ENCODE measurements around the gene TSSK1B.
"Not testable (repeated sequence)": the region's sequence is repeated elsewhere in the genome, so short reads cannot be mapped to it uniquely, and the experiment has no call there.

The TSSK1B gene

GRCh38 chr5:113397986-113398385, 36.8 kb downstream of the TSSK1B start:
- not testable (repeated sequence) for DNase-seq (ENCODE audit: low read depth in 2 of 2)

GRCh38 chr5:113397046-113397445, 37.7 kb downstream of the TSSK1B start:
- no peak for DNase-seq (ENCODE audit: low read depth in 2 of 2)

DNA sequence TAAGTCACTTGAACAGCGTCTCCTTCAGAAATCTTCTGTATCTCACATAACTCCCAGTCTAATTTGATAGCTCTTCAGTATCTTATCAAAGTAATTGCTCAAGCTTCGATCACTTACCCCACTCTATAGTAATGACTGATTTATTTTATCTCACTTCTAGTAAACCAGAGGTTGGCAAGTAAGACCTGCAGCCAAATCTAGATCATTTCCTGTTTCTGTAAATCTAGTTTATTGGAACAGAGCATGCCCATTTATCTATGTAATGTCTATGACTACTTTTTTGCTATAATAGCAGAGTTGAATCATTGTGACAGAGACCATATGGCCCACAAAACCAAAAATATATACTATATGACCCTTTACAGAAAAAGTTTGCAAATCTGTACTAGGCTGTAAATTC, 40.1 kb downstream of the TSSK1B start:
- DNase-seq (ENCODE audit: low read depth in 2 of 2): no peak

- DNase-seq (ENCODE audit: low read depth in 2 of 2): no peak
Measured at GRCh38 chr5:113390224-113390623, 44.6 kb downstream of the TSSK1B start.

DNA sequence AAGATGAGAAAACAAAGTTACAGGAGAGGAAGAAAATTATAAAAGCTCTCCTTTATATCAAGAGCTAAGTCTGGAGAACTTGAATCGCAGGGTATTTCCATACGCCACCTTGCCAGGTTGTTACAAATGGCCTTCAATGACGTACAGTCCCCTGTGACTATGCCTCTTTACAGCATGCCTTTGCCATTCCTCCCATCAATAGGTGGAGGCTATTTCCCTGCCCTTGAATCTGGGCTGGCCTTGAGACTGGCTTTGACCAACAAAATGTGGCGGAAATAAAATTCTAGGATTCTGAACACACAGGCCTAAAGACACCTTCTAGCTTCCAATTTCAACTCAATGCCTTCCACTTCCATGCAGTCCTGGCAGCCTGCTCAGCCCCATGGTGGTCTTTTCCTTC, 45.7 kb downstream of the TSSK1B start:
- DNase-seq (ENCODE audit: low read depth in 2 of 2): no peak

DNA sequence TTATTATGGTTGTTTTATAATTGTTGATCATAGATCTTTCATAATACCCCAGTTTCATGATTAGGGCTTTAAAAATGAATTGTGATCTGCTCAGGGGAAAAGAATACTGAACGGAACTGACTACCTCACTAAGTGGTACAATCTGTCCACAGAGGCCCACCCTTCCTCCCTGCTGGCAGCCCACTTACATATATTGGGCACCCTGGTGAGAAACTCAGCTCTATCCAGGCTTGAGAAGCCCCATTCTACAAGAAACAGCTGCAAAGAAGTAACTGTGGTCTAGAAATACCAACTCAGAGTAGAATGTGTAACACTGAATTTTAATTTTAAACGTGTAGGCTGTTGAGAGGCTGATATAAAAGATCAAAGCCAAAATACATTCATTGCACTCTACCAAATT, 46.9 kb downstream of the TSSK1B start:
- DNase-seq (ENCODE audit: low read depth in 2 of 2): no peak

- DNase-seq (ENCODE audit: low read depth in 2 of 2): no peak
Measured at GRCh38 chr5:113384782-113385285, 50.0 kb downstream of the TSSK1B start.

- DNase-seq (ENCODE audit: low read depth in 2 of 2): no peak
Measured at GRCh38 chr5:113382731-113383130, 52.1 kb downstream of the TSSK1B start.
